Stimulated activated CD4-positive, alpha-beta T cell treated with anti-CD3 and anti-CD28 coated beads, Interleukin-4, amount 100 ng/mL, for 24 hours (primary cell): ENCODE data around the gene SYNE2.
"Not testable (repeated sequence)": the region's sequence is repeated elsewhere in the genome, so short reads cannot be mapped to it uniquely, and the experiment has no call there.

Experiments
- DNase-seq: peaks from one replicate; pipeline ENCODE4 v3.0.0-alpha.2; 2020

Gene SYNE2

GRCh38 chr14:63852817-63853731 is at the start of gene SYNE2:
SYNE2 (plus strand) TSS chr14:63853004; CDS start chr14:63909149, 56,145 bp downstream.
- peak; percentile 82 for DNase-seq

GRCh38 chr14:63803221-63803791 is 49.5 kb upstream of the SYNE2 start:
- not testable (repeated sequence) for DNase-seq

GRCh38 chr14:63806064-63806463 is 46.7 kb upstream of the SYNE2 start:
- not testable (repeated sequence) for DNase-seq

GRCh38 chr14:63811692-63812091 is 41.1 kb upstream of the SYNE2 start:
- DNase-seq = not testable (repeated sequence)

GRCh38 chr14:63833728-63834127 is 19.1 kb upstream of the SYNE2 start:
- DNase-seq = no peak

GRCh38 chr14:63840981-63841380 is 11.8 kb upstream of the SYNE2 start:
- DNase-seq = peak; percentile 47

- DNase-seq = no peak
Observed at GRCh38 chr14:63843796-63844195, 9.0 kb upstream of the SYNE2 start.

GRCh38 chr14:63848890-63849289 is 3.9 kb upstream of the SYNE2 start:
- DNase-seq = no peak

- DNase-seq = no peak
Observed at GRCh38 chr14:63852271-63852816, 460 bp upstream of the SYNE2 start.

- DNase-seq = peak; percentile 48
Observed at GRCh38 chr14:63853831-63854293, 1.1 kb downstream of the SYNE2 start.

GRCh38 chr14:63854330-63854729 is 1.5 kb downstream of the SYNE2 start:
- DNase-seq = no peak

- DNase-seq = no peak
Observed at GRCh38 chr14:63855281-63855680, 2.5 kb downstream of the SYNE2 start.

- DNase-seq = peak; percentile 49
Observed at GRCh38 chr14:63857466-63858030, 4.7 kb downstream of the SYNE2 start.

GRCh38 chr14:63860146-63860545 is 7.3 kb downstream of the SYNE2 start:
- no peak for DNase-seq

- no peak for DNase-seq
Observed at GRCh38 chr14:63862163-63862562, 9.4 kb downstream of the SYNE2 start.

- DNase-seq = no peak
Observed at GRCh38 chr14:63863004-63863403, 10.2 kb downstream of the SYNE2 start.

- DNase-seq = not testable (repeated sequence)
Observed at GRCh38 chr14:63864775-63865174, 12.0 kb downstream of the SYNE2 start.

GRCh38 chr14:63867933-63868921 is 15.4 kb downstream of the SYNE2 start:
- no peak for DNase-seq

- DNase-seq = not testable (repeated sequence)
Observed at GRCh38 chr14:63869940-63870752, 17.3 kb downstream of the SYNE2 start.

GRCh38 chr14:63870753-63871037 is 17.9 kb downstream of the SYNE2 start:
- not testable (repeated sequence) for DNase-seq

- no peak for DNase-seq
Observed at GRCh38 chr14:63874223-63874622, 21.4 kb downstream of the SYNE2 start.
